GM18873 (cell line): Measurements from ENCODE around the gene DENND2D.

Experiments
- ATAC-seq: cut with Tn5 transposase; IDR thresholded peaks from one replicate; pipeline ENCODE4 v1.9.1; 2021; ENCODE audit warnings: mild to moderate bottlenecking, moderate library complexity, moderate number of reproducible peaks; ENCODE audit not compliant: unreplicated experiment, low FRiP score

The DENND2D gene

DNA sequence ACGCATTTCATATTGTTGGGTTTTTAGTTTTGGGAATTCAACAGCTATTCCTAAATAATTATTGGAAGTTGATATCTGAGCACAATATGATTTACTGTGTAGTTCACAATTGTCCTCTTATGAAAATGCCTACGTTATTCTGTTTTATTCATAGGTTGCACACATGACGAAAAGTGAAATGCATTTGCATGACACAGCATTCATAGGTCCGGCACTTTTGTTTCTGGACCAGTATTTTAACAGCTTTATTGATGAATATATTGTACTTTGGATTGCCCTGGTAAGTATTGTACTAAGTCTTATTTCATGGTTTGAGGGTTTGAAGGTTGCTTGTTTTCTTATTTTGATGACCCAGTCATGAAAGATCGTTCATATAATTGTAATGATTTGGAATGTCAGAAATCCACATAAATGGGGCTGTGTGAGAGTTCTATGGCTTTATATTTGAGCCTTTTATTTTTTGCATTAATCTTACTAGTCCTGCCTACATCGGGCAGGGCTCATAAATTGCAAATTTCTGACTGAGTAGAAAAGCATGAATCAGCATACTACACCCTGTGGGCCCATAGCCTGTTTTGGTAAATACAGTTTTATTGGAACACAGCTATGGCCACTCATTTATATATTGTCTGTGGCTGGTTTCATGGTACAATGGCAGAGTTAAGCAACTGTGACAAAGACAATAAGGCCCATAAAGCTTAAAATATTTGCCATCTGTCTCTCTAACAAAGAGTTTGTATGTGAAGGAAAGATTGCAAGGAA, 17.0 kb downstream of the DENND2D start:
- no peak for ATAC-seq

DNA sequence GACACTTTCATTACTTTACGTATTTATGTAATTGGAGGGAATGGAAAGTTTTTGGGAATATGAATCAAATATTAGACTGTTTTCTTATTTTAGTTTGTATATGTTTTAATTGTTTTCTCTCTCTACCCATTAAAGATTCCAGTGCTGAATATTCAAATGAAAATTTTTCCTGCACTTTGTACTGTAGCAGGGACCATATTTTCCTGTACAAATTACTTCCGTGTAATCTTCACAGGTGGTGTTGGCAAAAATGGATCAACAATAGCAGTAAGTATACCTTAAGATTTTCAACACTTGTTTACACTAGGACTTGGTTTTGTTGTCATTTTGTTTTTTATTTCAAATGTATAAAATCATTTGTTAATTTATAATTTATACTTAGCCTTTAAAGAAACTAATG, 18.4 kb downstream of the DENND2D start:
- ATAC-seq: no peak

DNA sequence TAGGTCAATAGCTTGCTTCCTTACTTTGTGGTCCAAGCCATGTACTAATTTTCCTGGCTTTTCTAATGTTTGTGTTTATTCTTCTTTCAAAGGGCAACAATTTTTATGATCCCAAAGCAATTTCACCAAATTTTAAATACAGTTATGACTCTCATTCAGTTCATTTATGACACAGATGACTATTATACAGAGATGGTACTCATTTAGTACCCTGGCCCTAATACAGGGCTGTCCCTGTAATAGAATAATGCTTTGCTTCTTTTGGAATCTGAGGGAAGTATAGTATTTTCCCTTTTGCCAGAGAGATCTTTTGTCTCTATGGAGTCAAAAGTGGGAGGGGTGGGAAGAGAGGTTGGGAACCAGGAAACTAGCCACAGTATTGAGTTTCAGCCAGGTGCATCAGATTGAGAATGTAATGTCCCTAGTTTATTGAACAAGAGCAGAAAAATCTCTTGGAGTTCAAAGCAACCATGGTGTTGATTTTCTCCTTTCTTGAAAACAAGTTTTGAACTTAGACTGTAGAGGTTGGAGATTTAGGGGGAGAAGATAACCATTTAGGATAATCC, 20.4 kb downstream of the DENND2D start:
- ATAC-seq: no peak

DNA sequence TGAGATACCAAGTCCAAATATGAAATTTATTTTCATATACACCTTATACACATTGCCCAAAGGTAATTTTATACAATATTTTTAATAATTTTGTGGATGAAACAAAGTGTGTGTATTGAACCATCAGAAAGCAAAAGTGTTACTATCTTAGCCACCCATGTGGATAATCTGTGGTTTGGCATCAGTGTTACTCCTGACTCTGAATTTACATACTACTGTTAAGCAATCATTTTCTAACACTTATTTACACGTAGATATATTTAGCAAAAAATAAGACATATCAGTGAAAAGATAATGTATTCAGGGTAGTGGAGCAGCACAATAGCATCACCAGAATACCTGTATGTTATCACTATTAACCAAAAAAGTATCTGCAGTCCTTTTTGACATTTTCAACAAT, 23.8 kb downstream of the DENND2D start:
- no peak for ATAC-seq

DNA sequence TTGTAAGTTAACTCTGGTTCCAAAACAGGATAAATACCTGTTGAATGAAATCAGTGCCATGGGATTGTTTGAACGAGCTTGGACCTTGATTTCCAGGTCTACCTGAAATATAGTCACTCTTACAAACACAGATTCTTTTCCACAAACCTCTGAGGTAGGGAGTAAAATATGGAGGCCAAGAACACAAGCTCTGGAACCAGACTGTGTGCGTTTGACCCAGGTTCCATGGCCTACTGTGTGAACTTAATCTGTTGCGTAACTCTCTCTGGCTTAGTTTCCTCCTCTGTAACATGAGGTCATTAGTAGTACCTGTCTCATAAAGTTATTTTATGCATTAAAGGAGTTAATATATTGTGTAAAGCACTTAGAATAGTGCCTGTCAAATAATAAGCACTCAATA, 25.1 kb downstream of the DENND2D start:
- no peak for ATAC-seq

DNA sequence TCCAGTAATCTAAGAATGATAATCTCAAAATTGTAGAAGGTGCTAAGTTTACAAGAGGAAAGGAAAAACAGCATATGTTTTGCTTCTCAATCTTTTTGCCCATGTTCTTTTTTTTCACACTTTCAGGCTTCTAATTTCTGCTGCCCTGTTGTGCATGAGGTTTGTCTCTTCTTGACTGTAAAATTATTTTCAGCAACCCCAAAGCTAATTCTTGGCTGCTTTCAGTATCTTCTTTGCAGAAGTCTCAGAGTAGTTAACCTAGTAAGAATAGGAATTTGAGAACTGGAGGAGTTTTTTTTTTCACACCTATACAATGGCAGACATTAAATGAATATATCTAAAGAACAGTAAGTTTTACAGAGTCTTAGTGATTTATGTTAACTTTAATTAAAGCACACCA, 26.4 kb downstream of the DENND2D start:
- ATAC-seq: no peak

DNA sequence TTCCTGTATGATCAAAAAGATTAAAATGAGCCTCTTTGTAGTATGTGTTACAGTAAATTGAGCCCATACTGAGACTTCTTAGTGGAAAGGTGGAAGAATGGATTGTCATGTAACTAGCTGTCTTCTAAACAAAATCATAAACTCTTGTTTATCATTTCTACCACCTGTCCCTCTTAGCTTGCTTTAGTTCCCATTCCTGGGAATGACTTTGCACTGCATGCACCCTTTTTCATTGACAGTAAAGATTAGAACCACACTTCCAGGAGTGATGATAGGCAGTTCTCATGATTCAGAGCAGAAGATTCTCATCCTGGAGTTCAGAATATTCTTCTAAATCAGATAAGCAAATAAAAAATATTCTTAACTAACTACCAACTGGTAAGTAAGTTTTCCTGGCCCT, 28.0 kb downstream of the DENND2D start:
- ATAC-seq: no peak

DNA sequence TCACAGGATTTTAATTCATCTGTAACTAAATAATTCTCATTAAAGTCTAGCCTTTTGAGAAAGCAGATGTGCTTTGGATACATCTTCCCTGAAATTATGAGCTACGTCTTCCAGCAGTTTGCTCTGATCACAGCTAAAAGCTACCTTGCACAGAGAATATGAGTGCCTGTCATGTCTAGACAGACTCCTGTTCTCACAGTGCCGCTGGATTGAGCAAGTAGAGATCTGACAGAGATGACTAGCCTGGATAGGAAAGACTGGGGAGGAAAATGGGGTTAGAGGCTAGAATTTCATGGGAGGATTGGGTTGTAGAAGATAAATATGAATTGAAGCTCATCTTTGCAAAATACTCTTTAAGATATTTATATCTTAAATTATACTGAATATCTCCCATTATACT, 36.3 kb downstream of the DENND2D start:
- ATAC-seq: no peak

DNA sequence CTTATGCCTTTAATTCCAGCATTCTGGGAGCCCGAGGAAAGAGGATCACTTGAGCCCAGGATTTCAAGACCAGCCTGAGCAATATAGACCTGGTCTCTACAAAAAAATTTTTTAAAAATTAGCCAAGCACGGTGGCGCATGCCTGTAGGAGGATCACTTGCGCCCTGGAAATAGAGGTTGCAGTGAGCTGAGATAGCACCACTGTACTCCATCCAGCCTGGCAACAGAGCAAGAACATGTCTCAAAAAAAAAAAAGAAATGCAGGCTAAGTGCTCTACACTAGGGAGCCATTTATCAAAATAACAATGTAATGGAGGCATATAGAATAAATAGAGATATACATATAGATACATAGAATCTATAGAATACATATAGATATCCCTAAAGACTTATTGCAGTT, 37.1 kb downstream of the DENND2D start:
- ATAC-seq: no peak

DNA sequence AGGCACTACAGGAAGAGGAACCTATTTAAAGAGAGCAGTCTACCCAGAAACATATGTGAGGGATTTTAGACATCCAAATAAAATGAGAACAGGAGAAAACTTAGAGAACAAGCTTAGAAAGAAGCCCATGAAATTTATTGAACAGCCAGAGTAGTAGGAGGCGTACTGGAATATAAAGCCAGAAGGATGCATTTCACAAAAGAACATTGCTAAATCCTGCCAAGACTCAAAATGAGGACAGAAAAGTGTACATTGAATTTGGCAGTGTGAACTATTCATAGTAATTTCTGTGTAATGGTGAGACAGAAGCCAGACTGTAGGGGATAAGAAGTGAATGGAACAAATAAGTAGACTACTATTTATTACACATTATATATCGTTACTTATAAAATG, 38.0 kb downstream of the DENND2D start:
- ATAC-seq: no peak

DNA sequence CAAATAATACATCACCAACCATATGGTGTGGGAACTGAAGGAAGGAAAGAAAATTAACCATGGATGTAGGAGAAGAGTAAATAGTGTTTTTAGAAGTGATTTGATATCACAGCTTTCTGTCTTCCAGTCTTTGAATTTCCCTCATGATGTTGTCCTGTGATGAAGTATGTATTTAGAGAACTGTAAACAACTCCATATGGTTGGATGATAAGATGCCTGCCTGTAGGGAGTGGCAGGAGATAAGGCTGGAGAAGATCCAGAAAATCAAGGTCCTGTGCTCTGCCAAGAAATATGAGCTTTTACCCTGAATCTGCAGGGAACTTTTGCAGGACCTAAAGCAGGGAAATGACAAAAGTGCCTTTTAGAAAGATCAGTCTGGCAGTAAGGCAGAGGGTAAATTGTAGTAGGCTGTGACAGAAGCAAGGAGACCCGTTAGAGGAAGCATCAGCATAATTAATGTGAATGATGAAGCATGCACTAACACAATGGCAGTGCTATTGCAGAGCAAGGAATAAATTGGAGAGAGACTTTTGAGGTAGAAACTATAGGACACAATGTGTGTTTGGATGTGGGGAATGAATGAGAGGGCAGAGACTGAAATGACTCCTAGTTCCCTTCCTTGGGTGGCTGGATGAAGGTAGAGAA, 38.5 kb downstream of the DENND2D start:
- ATAC-seq: no peak

DNA sequence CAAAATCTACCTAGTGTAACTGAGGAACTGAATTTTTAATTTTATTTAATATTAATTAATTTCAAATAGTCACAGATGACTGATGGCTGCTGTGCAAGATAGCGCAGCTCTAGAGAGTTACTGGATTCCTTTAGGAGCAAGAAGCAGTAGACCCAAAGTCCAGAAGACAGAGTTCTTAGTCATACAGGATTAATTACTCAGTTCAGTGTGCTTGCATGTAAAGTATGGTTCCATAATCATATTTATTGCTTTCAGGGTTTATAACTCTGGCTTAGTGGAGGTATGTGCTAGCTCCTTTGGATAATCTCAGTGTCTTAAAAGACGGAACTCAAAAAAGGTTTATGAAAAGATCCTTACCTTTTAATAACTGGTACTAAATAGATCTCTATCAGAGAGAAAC, 43.0 kb downstream of the DENND2D start:
- no peak for ATAC-seq

DNA sequence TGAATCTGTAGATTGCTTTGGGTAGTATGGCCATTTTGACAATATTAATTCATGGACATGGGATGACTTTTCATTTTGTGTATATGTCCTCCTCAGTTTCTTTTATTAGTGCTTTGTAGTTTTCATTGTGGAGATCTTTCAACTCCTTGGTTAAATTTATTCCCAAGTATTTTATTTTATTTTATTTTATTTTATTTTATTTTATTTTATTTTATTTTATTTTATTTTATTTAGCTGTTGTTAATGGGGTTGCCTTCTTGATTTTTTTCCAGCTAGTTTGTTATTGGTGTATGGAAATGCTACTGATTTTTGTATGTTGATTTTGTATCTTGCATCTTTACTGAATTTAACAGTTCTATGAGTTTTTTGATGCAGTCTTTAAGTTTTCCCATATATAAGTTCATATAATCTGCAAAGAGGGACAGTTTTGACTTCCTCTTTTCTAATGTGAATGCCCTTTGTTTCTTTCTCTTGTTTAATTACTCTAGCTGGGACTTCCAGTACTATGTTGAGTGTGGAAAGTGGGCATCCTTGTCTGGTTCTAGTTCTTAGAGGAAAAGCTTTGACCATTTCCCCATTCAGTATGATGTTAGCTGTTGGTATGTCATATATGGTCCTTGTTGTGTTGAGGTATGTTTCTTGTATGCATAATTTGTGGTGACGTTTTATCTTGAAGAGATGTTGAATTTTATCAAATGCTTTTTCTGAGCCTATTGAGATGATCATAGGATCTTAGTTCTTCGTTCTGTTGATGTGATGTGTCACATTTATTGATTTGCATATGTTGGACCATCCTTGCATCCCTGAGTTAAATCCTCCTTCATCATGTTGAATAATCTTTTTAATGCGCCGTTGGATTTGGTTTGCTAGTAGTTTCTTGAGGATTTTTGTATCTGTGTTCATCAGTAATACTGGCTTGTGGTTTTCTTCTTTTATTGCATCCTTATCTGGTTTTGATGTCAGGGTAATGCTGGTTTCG, 46.1 kb downstream of the DENND2D start:
- no peak for ATAC-seq

DNA sequence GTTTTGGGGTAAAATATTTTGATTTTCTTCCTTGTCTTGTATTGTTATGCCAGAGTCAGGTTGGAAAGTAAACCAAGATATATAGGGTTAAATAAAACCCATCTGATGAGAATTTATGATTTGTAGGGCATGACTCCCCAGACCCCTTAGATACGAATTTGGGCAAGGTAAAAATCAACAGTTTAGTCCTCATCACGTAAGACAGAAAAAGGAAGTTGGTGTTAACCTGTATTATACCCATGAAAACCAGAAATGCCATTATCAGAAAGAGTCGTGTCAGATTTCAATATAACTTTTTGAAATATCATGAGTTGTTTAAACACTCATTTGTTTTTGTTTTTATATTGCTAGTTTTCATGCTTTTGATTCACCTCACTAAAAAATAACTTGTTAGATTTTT, 48.6 kb downstream of the DENND2D start:
- ATAC-seq: no peak

DNA sequence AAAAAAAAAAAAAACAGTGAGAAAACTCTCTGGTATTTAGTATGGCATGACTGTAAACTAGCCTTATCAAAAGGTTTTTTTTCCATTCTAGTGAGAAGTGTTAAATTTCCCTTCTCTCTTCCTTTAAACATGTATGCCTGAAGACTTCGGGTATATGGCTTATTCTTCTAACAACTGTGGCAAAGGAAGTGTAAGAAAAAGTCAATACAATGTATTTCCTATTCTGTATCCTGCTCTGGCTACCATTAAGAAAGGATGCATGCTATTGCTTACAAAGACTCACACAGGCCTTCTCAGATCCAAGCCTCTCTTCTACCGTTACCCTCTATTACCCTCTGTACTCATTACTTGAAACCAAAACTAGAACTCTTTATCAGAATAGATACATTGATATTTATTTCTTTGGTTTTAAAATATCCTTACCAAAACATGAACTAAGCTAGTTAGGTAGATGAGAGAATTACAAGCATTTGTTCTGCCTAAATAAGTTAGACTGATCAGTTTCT, 52.0 kb downstream of the DENND2D start:
- no peak for ATAC-seq

DNA sequence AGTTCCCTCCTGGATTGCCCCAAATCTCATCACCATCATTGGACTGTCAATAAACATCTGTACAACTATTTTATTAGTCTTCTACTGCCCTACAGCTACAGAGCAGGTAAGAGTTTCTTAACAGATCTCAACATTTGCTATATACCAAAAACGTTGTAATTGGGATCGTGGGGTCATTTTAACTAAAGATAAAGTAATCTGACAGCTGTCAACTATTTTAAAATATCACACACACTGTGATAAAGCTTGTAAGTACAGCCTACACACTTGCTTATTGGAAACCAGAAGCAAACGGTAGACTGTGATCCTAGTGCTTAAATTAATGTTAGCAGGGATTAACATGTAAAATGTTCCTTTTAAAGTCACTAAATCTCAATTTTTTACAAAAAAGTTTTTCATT, 52.5 kb downstream of the DENND2D start:
- ATAC-seq: no peak

DNA sequence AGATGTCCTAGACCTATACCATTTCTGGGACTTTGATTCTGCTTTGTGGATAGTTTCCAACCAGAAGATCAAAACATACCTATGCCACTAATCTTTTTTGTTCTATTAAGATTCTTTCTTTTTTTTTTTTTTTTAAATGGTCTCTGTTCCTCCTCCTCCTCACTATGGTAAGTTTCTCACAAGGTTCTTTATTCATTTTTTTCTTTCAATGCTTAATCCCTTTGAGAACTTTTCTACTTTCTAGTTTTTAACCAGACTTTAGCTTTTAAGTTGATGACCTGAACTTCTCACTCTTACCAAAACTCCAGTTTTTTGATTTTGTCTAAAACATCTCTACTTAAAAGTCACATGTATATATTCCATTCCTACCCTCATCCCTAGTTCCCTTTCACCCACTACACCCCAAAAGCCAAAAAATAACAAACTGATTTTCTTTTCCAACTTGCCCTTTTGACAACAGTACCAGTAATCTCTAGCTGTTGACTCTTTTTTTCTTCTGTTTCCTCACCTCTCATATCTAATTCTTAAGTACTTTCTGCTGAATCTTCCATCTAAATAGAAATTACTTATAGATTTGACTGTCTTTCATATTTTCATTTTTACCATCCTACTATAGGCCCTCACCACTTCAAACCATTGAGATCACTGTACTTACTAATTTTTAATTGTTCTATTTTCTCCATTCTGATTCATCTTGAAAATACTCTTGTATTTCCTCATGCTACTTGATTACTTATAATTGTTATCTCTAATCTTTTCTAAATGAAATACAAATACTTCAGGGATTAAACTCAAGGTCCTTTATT, 54.3 kb downstream of the DENND2D start:
- no peak for ATAC-seq

DNA sequence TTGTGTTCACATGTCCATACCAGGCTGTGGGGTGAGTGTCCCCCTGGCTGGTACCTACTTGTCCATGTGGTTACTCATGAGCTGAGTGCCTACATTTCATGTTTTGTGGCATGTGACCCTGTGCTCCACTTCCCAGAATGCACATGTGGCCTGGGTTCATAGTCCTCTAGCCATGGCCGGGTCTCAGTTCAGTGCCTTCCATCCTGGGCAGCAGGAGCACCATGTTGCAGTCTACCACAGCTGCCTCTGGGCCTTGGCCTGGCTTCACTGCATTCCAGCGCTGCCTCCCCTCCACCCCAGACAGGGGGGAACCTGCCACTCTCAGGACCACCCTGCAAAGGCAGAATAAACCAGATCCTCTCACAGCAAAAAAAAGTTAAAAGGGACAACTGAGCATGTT, 54.9 kb downstream of the DENND2D start:
- ATAC-seq: no peak

DNA sequence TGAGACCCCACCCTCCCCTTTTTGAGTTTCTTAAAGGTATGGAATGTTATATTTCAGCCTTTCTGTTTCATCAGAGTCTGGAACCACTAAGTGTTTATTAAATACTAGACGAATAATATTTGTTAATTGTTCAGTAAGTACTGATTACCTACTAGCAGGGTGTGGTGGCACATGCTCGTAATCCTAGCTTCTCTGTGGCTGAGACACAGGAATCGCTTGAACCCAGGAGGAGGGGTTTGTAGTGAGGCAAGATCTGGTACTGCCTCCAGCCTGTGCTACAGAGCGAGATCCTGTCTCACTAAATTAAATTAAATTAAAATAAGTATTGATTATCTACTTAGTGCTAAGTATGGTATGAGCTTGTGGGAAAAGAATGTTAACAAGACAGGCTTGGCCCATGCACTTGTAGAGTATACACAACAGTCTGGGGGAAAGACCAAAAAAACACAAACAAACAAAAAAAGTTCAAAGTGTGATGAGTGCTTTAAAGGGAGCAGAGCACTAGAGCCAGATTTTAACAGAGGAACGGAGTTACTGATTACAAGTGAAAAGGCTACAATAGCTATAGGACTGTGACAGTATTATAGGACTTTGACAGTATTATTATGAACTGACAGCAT, 58.0 kb downstream of the DENND2D start:
- ATAC-seq: no peak
